Measurements from ENCODE around the gene ATP5F1E. TPM values are rescaled to one million over a fixed set of nuclear protein-coding genes. Genes with fewer than 3 reads are reported as not detected.

ATP5F1E gene
- total RNA-seq, 1 experiment from 2014 or later, result 52.7 TPM

- H3K9me3 Mint-ChIP-seq, result no peaks in the 10 kb centered on the region
- no peaks in the 10 kb centered on the region for H4K20me1 ChIP-seq (ENCODE audit: control insufficient read depth, insufficient read depth, insufficient read length)
- no peak overlapping the region for H3K4ac ChIP-seq (ENCODE audit: low read depth, low read length)
- H4K5ac ChIP-seq (ENCODE audit: insufficient read length, low read depth, low read length), result no peak overlapping the region
- H2AK5ac ChIP-seq (ENCODE audit: insufficient read length, low read length), result no peak overlapping the region
- H2AFZ ChIP-seq (ENCODE audit: low read length), result no peak overlapping the region
- H3K27ac ChIP-seq (ENCODE audit: insufficient read length, low read depth, low read length), result no peak overlapping the region
- no peak overlapping the region for H4K91ac ChIP-seq (ENCODE audit: insufficient read length, low read depth, low read length)
- no peaks in the 10 kb centered on the region for H3K27me3 ChIP-seq (ENCODE audit: insufficient read depth, low read length)
- no peak for TF ChIP-seq CTCF (conservative IDR thresholded peaks at IDR 0.05)
- H3K4me2 ChIP-seq (ENCODE audit: insufficient read depth, insufficient read length, low read length), result no peak overlapping the region
- no peak overlapping the region for H2BK5ac ChIP-seq (ENCODE audit: insufficient read length, low read length)
- no peaks in the 10 kb centered on the region for H3K79me1 ChIP-seq (ENCODE audit: insufficient read depth, low read depth, low read length, poor library complexity, severe bottlenecking)
- H3K27me3 Mint-ChIP-seq (ENCODE audit: low read depth), result peaks cover 36% of the 10 kb centered on the region
- H3K9ac ChIP-seq (ENCODE audit: extremely low read depth, insufficient read length, low read length), result no peak overlapping the region
- no peak for DNase-seq
- H3K23me2 ChIP-seq (ENCODE audit: insufficient read length, low read depth, low read length, poor library complexity, severe bottlenecking), result no peaks in the 10 kb centered on the region
- H3K79me2 ChIP-seq (ENCODE audit: insufficient read depth, low read length), result no peaks in the 10 kb centered on the region
- no peaks in the 10 kb centered on the region for H3K9me3 ChIP-seq (ENCODE audit: control insufficient read depth, low read depth, low read length)
- H2BK120ac ChIP-seq (ENCODE audit: low read depth, low read length, poor library complexity, severe bottlenecking), result no peak overlapping the region
- H3K27ac Mint-ChIP-seq, result no peak overlapping the region
- H3K4me1 Mint-ChIP-seq, result no peaks in the 10 kb centered on the region
- no peak overlapping the region for H2BK20ac ChIP-seq (ENCODE audit: low read depth, low read length, poor library complexity, severe bottlenecking)
- H2BK12ac ChIP-seq (ENCODE audit: insufficient read length, low read depth, low read length), result no peak overlapping the region
- H3K4me3 Mint-ChIP-seq, result no peak overlapping the region
- no peak overlapping the region for H3K23ac ChIP-seq (ENCODE audit: insufficient read length, low read depth, low read length)
- no peak overlapping the region for H2BK15ac ChIP-seq (ENCODE audit: low read depth, low read length)
- no peak overlapping the region for H3K14ac ChIP-seq (ENCODE audit: insufficient read depth, low read length)
- H3K36me3 Mint-ChIP-seq (ENCODE audit: insufficient read depth in 1 of 3, low read depth in 3 of 3), result no peaks in the 10 kb centered on the region
- H4K8ac ChIP-seq (replicated peaks; ENCODE audit: insufficient read length, low read depth, low read length), result no peak overlapping the region
- no CpG with 5 or more reads among the region's 6 CpGs for WGBS (ENCODE audit: extremely low coverage, insufficient read length, low lambda C conversion rate)
- H3K4me1 ChIP-seq (ENCODE audit: insufficient read depth, low read length), result 0 out of 2 replicates have a peak, but pooled peaks cover 2% of the 10 kb centered on the region
- no peak overlapping the region for H3K18ac ChIP-seq (ENCODE audit: insufficient read length, low read depth, low read length)
- no peak overlapping the region for H3K56ac ChIP-seq (ENCODE audit: insufficient read length, low read depth, low read length)
- H3T11ph ChIP-seq (ENCODE audit: low read length), result no peak overlapping the region
Measured at GRCh38 chr20:59051666-59052185, 19.6 kb upstream of the ATP5F1E start.
